ENCODE measurements around the gene CIAO1.
"Not testable (repeated sequence)": the region's sequence is repeated elsewhere in the genome, so short reads cannot be mapped to it uniquely, and the experiment has no call there.

CIAO1 gene

GRCh38 chr2:96265840-96266679, at the start of gene CIAO1, which contains the start of gene TMEM127:
CIAO1 (plus strand) TSS chr2:96266225; CDS start chr2:96266351, 126 bp downstream.
TMEM127 (minus strand) TSS chr2:96265997; CDS start chr2:96265381, 616 bp downstream.
- DNase-seq (ENCODE audit: low read depth): peak; percentile 98

- DNase-seq (ENCODE audit: low read depth): no peak
These were observed 47.4 kb upstream of the CIAO1 start for GRCh38 chr2:96218508-96219131.

GRCh38 chr2:96219959-96220358, 46.1 kb upstream of the CIAO1 start:
- not testable (repeated sequence) for DNase-seq (ENCODE audit: low read depth)

- DNase-seq (ENCODE audit: low read depth): not testable (repeated sequence)
These were observed 44.9 kb upstream of the CIAO1 start for GRCh38 chr2:96221106-96221505.

- DNase-seq (ENCODE audit: low read depth): no peak
These were observed 41.0 kb upstream of the CIAO1 start for GRCh38 chr2:96225016-96225533.

- DNase-seq (ENCODE audit: low read depth): no peak
These were observed 34.7 kb upstream of the CIAO1 start for GRCh38 chr2:96231316-96231715.

GRCh38 chr2:96233436-96233835, 32.6 kb upstream of the CIAO1 start:
- no peak for DNase-seq (ENCODE audit: low read depth)

GRCh38 chr2:96233880-96234316, 32.1 kb upstream of the CIAO1 start:
- no peak for DNase-seq (ENCODE audit: low read depth)

- no peak for DNase-seq (ENCODE audit: low read depth)
These were observed 29.1 kb upstream of the CIAO1 start for GRCh38 chr2:96236882-96237281.

GRCh38 chr2:96238266-96238665, 27.8 kb upstream of the CIAO1 start:
- DNase-seq (ENCODE audit: low read depth): no peak

- DNase-seq (ENCODE audit: low read depth): no peak
These were observed 26.9 kb upstream of the CIAO1 start for GRCh38 chr2:96239091-96239490.

- DNase-seq (ENCODE audit: low read depth): no peak
These were observed 26.2 kb upstream of the CIAO1 start for GRCh38 chr2:96239745-96240264.

GRCh38 chr2:96240341-96241038, 25.5 kb upstream of the CIAO1 start:
- DNase-seq (ENCODE audit: low read depth): no peak

GRCh38 chr2:96241227-96241626, 24.8 kb upstream of the CIAO1 start:
- DNase-seq (ENCODE audit: low read depth): no peak

GRCh38 chr2:96241900-96242611, 24.0 kb upstream of the CIAO1 start:
- DNase-seq (ENCODE audit: low read depth): peak; percentile 13

- DNase-seq (ENCODE audit: low read depth): no peak
These were observed 22.2 kb upstream of the CIAO1 start for GRCh38 chr2:96243843-96244242.

- DNase-seq (ENCODE audit: low read depth): no peak
These were observed 20.2 kb upstream of the CIAO1 start for GRCh38 chr2:96245609-96246390.

- DNase-seq (ENCODE audit: low read depth): no peak
These were observed 19.0 kb upstream of the CIAO1 start for GRCh38 chr2:96247009-96247408.

GRCh38 chr2:96247896-96248295, 18.1 kb upstream of the CIAO1 start:
- DNase-seq (ENCODE audit: low read depth): no peak

GRCh38 chr2:96248624-96249023, 17.4 kb upstream of the CIAO1 start:
- DNase-seq (ENCODE audit: low read depth): no peak

- no peak for DNase-seq (ENCODE audit: low read depth)
These were observed 16.4 kb upstream of the CIAO1 start for GRCh38 chr2:96249654-96250053.
